AG04450 (cell line): ENCODE measurements around the gene RPS6KL1. TPM values are rescaled to one million over a fixed set of nuclear protein-coding genes. Genes with fewer than 3 reads are reported as not detected.

Experiments used
- CTCF ChIA-PET: fragments of 300-600, 350-600 bp; formaldehyde crosslinking; extraction: SDS; loops from one replicate; lab custom pipeline; 2022; ENCODE audit warnings: antibody characterized with exemption, inconsistent platforms; lab: Charles Lee
- POLR2A ChIA-PET: fragments of 350-600 bp; formaldehyde crosslinking; extraction: SDS; loops from one replicate; lab custom pipeline; 2021; ENCODE audit warnings: antibody characterized with exemption, inconsistent platforms; lab: Yijun Ruan, JAX
- DNase-seq: peaks from one replicate; pipeline ENCODE4 v3.0.0-alpha.2; 2011; ENCODE audit warnings: low read depth, low spot score
- H3K27ac ChIP-seq: one replicate; pipeline ENCODE4 v1.5.1; 2012; ENCODE audit warnings: low read depth, low read length, control low read depth
- H3K27me3 ChIP-seq: one replicate; pipeline ENCODE4 v1.6.0; 2012; ENCODE audit warnings: low read length; ENCODE audit not compliant: control insufficient read depth, insufficient read depth
- H3K4me3 ChIP-seq: 2 replicates; pipeline ENCODE4 v1.5.1; 2011; ENCODE audit warnings: mild to moderate bottlenecking, low read depth, low read length, control low read depth
- H3K9me3 ChIP-seq: 2 replicates; pipeline ENCODE4 v1.5.1; 2012; ENCODE audit warnings: low read length; ENCODE audit not compliant: control insufficient read depth, insufficient read depth
- polyA plus RNA-seq: library from polyadenylated mRNA; depleted of rRNA; stranded (reverse); fragments of >200 nt; gene quantifications from 2 replicates; pipeline ENCODE4 v1.2.3, GENCODE V29; 2011
- TF ChIP-seq, protein P1 (sequence below): IDR thresholded peaks from 2 replicates; pipeline ENCODE4 v1.5.1; 2011; ENCODE audit warnings: low read depth, low read length, control low read depth, inconsistent platforms

RPS6KL1 gene
- polyA plus RNA-seq, 1 experiment: 0.64 TPM

DNA sequence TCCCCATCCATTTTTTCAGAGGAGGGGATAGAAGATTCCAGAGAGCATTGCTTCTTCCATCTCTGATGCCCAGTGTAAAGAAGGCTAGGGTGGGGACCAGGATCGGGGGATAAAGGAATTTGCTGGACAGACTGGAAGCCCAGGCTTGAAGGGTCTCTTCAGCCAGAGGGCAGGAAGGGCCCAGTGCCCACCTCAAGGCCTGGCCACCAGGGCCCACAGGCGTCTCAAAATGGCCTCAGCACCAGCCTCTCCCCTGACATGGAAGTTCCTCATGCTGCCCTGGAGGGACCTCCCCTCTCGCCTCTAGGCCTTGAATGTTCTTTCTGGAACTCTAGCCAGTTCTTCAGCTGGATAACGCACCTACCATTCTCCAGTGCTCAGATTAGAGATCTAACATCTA is 2.8 kb downstream of the RPS6KL1 start:
- DNase-seq: no peak
- TF ChIP-seq, protein P1, sequence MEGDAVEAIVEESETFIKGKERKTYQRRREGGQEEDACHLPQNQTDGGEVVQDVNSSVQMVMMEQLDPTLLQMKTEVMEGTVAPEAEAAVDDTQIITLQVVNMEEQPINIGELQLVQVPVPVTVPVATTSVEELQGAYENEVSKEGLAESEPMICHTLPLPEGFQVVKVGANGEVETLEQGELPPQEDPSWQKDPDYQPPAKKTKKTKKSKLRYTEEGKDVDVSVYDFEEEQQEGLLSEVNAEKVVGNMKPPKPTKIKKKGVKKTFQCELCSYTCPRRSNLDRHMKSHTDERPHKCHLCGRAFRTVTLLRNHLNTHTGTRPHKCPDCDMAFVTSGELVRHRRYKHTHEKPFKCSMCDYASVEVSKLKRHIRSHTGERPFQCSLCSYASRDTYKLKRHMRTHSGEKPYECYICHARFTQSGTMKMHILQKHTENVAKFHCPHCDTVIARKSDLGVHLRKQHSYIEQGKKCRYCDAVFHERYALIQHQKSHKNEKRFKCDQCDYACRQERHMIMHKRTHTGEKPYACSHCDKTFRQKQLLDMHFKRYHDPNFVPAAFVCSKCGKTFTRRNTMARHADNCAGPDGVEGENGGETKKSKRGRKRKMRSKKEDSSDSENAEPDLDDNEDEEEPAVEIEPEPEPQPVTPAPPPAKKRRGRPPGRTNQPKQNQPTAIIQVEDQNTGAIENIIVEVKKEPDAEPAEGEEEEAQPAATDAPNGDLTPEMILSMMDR: no peak
- Histone ChIP-seq H3K27me3 (no peaks in the 10 kb centered on the region), H3K9me3 (no peaks in the 10 kb centered on the region), H3K4me3 (no peak overlapping the region), H3K27ac (no peak overlapping the region)
- ChIA-PET CTCF (interaction anchor here (1.1 kb wide), 1 partner anchor 15 kb away, joined by 3 read pairs; no protein-coding TSS in a partner anchor), POLR2A (no interaction called here)

DNA sequence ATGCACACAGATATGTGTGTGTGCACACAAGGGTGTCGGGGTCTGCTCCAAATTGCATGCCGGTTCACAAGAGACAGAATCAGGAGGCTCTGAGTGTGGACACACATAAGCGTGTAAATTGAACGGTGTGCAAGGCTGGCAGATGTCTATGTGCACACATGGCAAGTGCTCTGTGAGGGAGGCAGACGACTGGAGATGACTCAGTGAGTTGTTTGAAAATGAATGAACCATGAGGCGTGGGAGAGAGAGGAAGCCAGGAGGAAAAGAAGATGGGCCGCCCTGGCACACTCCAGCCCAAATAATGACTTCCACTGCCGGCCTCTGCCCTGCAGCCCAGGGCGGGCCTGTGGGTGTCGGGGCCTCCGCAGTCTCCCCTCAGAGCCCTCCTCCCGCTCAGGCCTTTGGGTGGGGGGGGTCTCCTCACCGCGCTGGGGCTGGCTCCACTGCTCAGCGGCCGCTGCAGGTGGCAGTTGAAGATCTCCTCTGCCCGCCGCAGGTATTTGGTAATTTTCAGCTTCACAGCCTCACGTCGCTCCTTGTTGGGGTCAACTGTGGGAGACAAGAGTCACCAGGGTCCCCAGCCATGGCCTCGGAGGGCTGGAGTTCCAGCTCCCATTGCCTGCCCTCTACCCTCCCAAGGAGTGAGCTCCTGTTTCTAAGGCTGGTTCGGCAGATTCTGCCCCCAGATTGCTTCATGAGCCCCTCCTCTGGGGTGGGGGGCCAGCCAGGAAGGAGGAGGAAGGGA is 3.5 kb downstream of the RPS6KL1 start:
- ChIA-PET POLR2A (no interaction called here), CTCF (interaction anchor here (1.1 kb wide), 1 partner anchor 14 kb away, joined by 3 read pairs; no protein-coding TSS in a partner anchor)
- DNase-seq: no peak
- TF ChIP-seq, protein P1: no peak
- Histone ChIP-seq H3K27me3 (no peaks in the 10 kb centered on the region), H3K4me3 (no peak overlapping the region), H3K9me3 (no peaks in the 10 kb centered on the region), H3K27ac (peak overlapping the region; percentile 31)

DNA sequence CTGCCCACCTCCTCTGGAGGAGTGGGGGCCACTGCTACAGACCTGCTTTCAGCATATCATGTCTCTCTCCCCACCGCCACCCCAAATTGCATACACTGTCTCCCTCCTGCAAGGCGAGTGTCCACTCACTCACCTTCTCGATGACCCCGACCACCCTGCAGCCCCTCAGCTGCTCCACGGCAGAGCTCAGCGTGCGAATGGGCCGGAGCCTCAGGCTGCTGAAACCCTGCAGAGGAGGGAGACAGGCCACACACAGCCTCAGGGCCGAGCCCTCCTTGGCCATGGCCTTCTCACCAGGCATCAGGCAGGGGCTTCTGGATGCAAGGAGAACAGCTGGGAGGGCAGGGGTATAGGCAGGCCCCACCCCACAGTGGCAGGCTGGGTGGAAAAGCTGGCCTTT is 4.7 kb downstream of the RPS6KL1 start:
- H3K27me3 ChIP-seq: no peaks in the 10 kb centered on the region
- DNase-seq: no peak
- ChIA-PET POLR2A (no interaction called here), CTCF (interaction anchor here (2.5 to 2.8 kb wide), 2 partner anchors 13 to 170 kb away, joined by 13 to 25 read pairs; no protein-coding TSS in a partner anchor)
- no peak overlapping the region for H3K27ac ChIP-seq
- no peak overlapping the region for H3K4me3 ChIP-seq
- H3K9me3 ChIP-seq: no peaks in the 10 kb centered on the region
- TF ChIP-seq, protein P1: no peak

DNA sequence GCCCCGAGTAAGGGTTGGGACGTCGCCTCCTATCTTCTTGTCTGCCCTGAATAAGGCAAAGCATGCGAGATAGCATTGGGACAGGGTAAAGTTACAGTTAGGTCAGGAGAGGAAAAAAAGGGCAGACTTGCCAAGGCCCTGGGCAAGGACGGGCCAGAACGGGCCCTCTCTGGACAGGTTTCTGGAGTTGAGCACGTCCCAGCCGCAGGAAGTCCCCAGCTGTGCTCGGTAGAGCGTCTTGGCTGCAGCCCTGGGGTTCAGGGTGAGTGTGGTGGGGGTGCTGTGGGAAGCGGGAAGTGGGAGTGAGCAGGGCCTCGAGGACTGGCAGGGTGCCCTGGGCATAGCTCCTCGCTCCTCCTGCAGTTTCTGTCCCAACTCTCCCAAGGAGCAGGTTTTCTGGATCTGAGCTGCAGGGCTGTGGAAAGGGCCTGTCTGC is 5.4 kb downstream of the RPS6KL1 start:
- CTCF ChIA-PET: interaction anchor here (1.2 to 2.8 kb wide), 4 partner anchors 12 to 173 kb away, joined by 4 to 25 read pairs (median 9); no protein-coding TSS in a partner anchor
- no peak for DNase-seq
- TF ChIP-seq, protein P1: no peak
- POLR2A ChIA-PET: no interaction called here
- Histone ChIP-seq H3K27ac (no peak overlapping the region), H3K4me3 (no peak overlapping the region), H3K9me3 (no peaks in the 10 kb centered on the region), H3K27me3 (no peaks in the 10 kb centered on the region)

DNA sequence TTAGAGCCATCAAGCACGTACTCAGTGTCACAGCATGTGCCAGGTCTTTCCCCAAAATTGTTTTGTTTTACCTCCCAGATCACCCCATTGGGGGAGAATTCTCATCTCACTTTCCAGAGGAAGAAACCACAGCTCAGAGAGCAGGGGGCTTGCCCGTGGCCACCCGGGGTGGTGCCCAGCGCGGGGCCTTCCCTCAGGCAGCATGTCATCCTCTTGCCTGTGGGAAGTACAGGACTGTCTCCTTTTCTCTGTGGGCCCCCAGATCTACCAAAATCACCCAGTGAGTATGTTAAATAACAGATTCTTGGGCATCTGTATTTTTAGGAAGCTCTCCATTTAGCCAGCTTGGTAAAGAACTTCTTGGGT is 5.9 kb downstream of the RPS6KL1 start:
- no peak for DNase-seq
- Histone ChIP-seq H3K27ac (no peak overlapping the region), H3K4me3 (no peak overlapping the region), H3K9me3 (no peaks in the 10 kb centered on the region), H3K27me3 (no peaks in the 10 kb centered on the region)
- ChIA-PET CTCF (interaction anchor here (0.6 to 2.8 kb wide), 5 partner anchors 9 to 174 kb away, joined by 3 to 25 read pairs (median 5); no protein-coding TSS in a partner anchor), POLR2A (interaction anchor here (0.6 kb wide), 1 partner anchor 297 kb away, joined by 4 read pairs; no protein-coding TSS in a partner anchor)
- TF ChIP-seq, protein P1: no peak
